GM06990 (cell line): ENCODE measurements around the gene CSH1.

Experiments
- DNase-seq: peaks from one replicate; pipeline ENCODE4 v3.0.0-alpha.2; 2011; ENCODE audit not compliant: insufficient read length; ENCODE audit errors: extremely low read depth
- H3K27me3 ChIP-seq: replicated peaks from 2 replicates; pipeline ENCODE4 v1.6.0; 2011; ENCODE audit warnings: low read length; ENCODE audit not compliant: control insufficient read depth, insufficient read depth
- H3K36me3 ChIP-seq: 2 replicates; pipeline ENCODE4 v1.5.1; 2011; ENCODE audit warnings: low read length; ENCODE audit not compliant: control insufficient read depth, insufficient read depth
- H3K4me3 ChIP-seq: replicated peaks from 2 replicates; pipeline ENCODE4 v1.5.1; 2011; ENCODE audit warnings: low read depth, mild to moderate bottlenecking, control low read depth, low read length
- TF ChIP-seq, protein P1 (sequence below): IDR thresholded peaks from 2 replicates; pipeline ENCODE4 v1.5.1; 2011; ENCODE audit warnings: low read length, control low read depth, mild to moderate bottlenecking, inconsistent platforms; ENCODE audit not compliant: insufficient read depth, poor library complexity, severe bottlenecking

CSH1 gene

DNA sequence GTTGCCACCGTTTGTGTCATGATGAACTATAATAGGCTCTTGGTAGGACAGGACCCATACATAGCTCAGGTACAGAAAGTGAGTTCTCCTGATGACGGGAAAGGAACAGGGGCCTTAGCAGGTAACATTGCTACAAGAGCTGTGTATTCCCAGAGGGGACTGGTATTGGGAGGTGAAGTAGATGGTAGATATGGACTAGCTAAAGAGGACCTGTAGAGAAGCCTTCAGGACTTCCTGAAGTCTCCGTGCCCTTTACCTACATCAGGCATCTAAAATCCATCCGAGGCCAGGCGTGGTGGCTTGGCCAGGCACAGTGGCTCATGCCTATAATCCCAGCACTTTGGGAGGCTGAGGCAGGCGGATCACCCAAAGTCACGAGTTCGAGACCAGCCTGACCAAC lies 41.2 kb downstream of the CSH1 start:
- TF ChIP-seq, protein P1, sequence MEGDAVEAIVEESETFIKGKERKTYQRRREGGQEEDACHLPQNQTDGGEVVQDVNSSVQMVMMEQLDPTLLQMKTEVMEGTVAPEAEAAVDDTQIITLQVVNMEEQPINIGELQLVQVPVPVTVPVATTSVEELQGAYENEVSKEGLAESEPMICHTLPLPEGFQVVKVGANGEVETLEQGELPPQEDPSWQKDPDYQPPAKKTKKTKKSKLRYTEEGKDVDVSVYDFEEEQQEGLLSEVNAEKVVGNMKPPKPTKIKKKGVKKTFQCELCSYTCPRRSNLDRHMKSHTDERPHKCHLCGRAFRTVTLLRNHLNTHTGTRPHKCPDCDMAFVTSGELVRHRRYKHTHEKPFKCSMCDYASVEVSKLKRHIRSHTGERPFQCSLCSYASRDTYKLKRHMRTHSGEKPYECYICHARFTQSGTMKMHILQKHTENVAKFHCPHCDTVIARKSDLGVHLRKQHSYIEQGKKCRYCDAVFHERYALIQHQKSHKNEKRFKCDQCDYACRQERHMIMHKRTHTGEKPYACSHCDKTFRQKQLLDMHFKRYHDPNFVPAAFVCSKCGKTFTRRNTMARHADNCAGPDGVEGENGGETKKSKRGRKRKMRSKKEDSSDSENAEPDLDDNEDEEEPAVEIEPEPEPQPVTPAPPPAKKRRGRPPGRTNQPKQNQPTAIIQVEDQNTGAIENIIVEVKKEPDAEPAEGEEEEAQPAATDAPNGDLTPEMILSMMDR: no peak
- Histone ChIP-seq H3K27me3 (peaks cover 3% of the 10 kb centered on the region; the same call in 1 of the 2 replicates), H3K36me3 (no peaks in the 10 kb centered on the region), H3K4me3 (no peak overlapping the region)
- DNase-seq: no peak

- no peak overlapping the region for H3K4me3 ChIP-seq
- H3K27me3 ChIP-seq: peaks cover 3% of the 10 kb centered on the region; the same call in 1 of the 2 replicates
- DNase-seq: no peak
- no peaks in the 10 kb centered on the region for H3K36me3 ChIP-seq
- TF ChIP-seq, protein P1: no peak
Measured at GRCh38 chr17:63854709-63855108, 41.7 kb downstream of the CSH1 start.

DNA sequence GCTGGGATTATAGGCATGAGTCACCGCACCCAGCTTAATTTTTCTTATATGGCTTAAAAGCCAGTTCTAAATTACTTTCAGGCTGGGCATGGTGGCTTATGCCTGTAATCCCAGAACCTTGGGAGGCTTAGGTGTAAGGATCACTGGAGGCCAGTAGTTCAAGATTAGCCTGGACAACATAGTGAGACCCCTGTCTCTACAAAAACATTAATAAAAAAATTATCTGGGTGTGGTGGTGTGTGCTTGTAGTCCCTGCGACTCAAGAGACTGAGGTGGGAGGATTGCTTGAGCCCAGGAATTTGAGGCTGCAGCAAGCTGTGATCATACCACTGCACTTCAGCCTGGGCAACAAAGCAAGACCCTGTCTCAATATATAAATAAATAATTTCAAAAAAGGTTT lies 43.1 kb downstream of the CSH1 start:
- DNase-seq: no peak
- Histone ChIP-seq H3K27me3 (no peaks in the 10 kb centered on the region; the same call in 1 of the 2 replicates), H3K36me3 (no peaks in the 10 kb centered on the region), H3K4me3 (no peak overlapping the region)
- TF ChIP-seq, protein P1: no peak

- Histone ChIP-seq H3K36me3 (no peaks in the 10 kb centered on the region), H3K4me3 (no peak overlapping the region), H3K27me3 (no peaks in the 10 kb centered on the region)
- TF ChIP-seq, protein P1: no peak
- no peak for DNase-seq
Measured at GRCh38 chr17:63850401-63850800, 46.0 kb downstream of the CSH1 start.

DNA sequence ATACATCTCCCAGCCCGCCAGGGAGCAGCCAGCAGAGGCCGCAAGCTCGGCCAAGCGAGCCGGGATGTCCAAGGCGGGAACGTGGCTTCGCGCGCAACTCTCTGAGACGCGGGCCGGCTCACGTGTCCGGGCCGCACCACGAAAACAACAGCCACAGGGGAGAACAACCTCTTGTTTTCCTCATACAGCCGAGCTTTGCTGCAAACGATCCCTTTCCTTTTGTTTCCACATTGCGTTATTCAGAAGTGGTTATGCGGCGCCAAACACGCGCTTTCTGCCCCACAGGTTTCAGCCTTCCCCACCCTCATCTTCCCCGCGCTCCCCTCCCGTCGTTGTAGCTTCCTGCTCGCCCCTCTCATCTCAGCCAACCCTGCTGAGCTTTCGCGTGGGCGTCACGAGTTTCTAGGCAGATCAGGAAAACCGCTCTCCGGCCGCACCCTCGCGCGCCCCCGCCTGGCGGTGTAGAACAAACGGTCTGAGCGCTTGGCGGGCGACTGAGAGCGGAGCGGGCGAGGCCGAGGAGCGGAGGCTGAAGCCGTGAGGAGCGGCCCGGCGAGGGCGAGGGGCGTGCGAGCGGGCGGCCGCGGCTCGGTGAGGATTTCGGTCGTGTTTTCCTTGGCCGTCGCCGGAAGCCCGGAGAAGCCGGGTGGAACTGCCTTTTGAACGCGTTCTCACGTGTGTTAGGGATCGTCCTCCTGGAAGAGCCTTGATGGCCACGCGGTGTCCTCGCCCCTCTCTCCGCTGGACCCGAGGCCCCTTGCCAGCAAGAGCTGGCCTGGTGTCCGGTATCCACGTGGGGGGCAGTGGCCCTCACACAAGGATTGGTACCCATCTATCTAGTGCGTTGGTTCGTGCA lies 47.3 kb downstream of the CSH1 start:
- Histone ChIP-seq H3K27me3 (no peaks in the 10 kb centered on the region), H3K36me3 (no peaks in the 10 kb centered on the region), H3K4me3 (peak overlapping the region; percentile 41)
- DNase-seq: peak; percentile 93
- TF ChIP-seq, protein P1: peak; percentile 73
